K562 (cell line): ENCODE data around the gene SLC12A9. TPM values are rescaled to one million over a fixed set of nuclear protein-coding genes. Genes with fewer than 3 reads are reported as not detected.
A peak's percentile ranks its signal among the peaks of the same experiment; 100 is the strongest.

ENCODE experiments used
- AFF4 ChIP-seq: sonication (generic); formaldehyde crosslinking; IDR thresholded peaks from 2 replicates; pipeline ENCODE4 v1.8.0; 2023; ENCODE audit warnings: mild to moderate bottlenecking, missing genetic modification reagents
- BCOR ChIP-seq: fragments of 450-650 bp; IDR thresholded peaks from 2 replicates; pipeline ENCODE4 v1.6.1; 2016
- BMI1 ChIP-seq: fragments of 150-350 bp; IDR thresholded peaks from 2 replicates; pipeline ENCODE4 v1.6.1; 2014; ENCODE audit warnings: low read length
- ESRRB ChIP-seq: fragments of 250-450 bp; sonication (Bioruptor Pico); IDR thresholded peaks from 2 replicates; pipeline ENCODE4 v1.5.0; 2020; ENCODE audit warnings: mild to moderate bottlenecking, moderate library complexity, borderline replicate concordance
- ETS1 ChIP-seq: conservative IDR thresholded peaks from 2 replicates; pipeline ENCODE4 v1.6.1; 2011; ENCODE audit warnings: low read depth, mild to moderate bottlenecking, low read length; ENCODE audit not compliant: control insufficient read depth
- L3MBTL2 ChIP-seq: fragments of 450-650 bp; IDR thresholded peaks from 2 replicates; pipeline ENCODE4 v1.6.1; 2016; ENCODE audit warnings: mild to moderate bottlenecking, moderate library complexity
- MGA ChIP-seq: fragments of 450-650 bp; IDR thresholded peaks from 2 replicates; pipeline ENCODE4 v1.6.1; 2016; ENCODE audit warnings: mild to moderate bottlenecking, moderate library complexity
- NCOA6 ChIP-seq: fragments of 450-650 bp; IDR thresholded peaks from 2 replicates; pipeline ENCODE4 v1.6.1; 2017; ENCODE audit warnings: mild to moderate bottlenecking
- POLR2B ChIP-seq: fragments of 450-650 bp; IDR thresholded peaks from 2 replicates; pipeline ENCODE4 v1.6.1; 2018; ENCODE audit warnings: low read depth; ENCODE audit not compliant: partially characterized antibody
- SRSF1 ChIP-seq: fragments of 200-400 bp; formaldehyde crosslinking; IDR thresholded peaks from 2 replicates; pipeline ENCODE4 v1.6.1; 2017; ENCODE audit warnings: mild to moderate bottlenecking, low read depth, low read length, moderate library complexity
- TEAD2 ChIP-seq: fragments of 450-650 bp; IDR thresholded peaks from 2 replicates; pipeline ENCODE4 v1.6.1; 2016; ENCODE audit warnings: missing genetic modification characterization, control low read depth, missing compliant biosample characterization
- polyA plus RNA-seq, 8 experiments: library from polyadenylated mRNA; depleted of rRNA in 4 of 8; stranded (reverse) in 5 of 8; unstranded in 3 of 8; fragments of >200 nt; fragmentation: Nextera tagmentation in 2 of 8; fragmentation: Illumina TruSeq in 1 of 8; extraction: Ambion mirVana in 2 of 8; extraction: Trizol in 1 of 8; gene quantifications; 2 replicates each; pipeline versions ENCODE4 v1.2.1 to v1.2.3, GENCODE V29; 2011 to 2014; ENCODE audit warnings: inconsistent platforms in 1 of 8, missing spikeins in 1 of 8
- total RNA-seq, 7 experiments: library from RNA; depleted of rRNA in 6 of 7; stranded (reverse); fragments of >200 nt in 6 of 7; fragmentation: Illumina TruSeq in 2 of 7; extraction: Trizol in 2 of 7; gene quantifications; 2 replicates each; pipeline versions ENCODE4 v1.2.1 to v1.2.3, GENCODE V29; 2011 to 2021; ENCODE audit warnings: low replicate concordance in 1 of 7

Gene SLC12A9
- total and polyA plus RNA-seq, 9 of the 15 experiments (the other 6 are each of a cell fraction or from before 2014, with no cell fraction given) = 0.06 to 20.2 (median 10.7) TPM

GRCh38 chr7:100888988-100889750 is 36.7 kb downstream of the SLC12A9 start, which contains the start of gene UFSP1 (continued):
- TF ChIP-seq ETS1 = peak; percentile 83
- TF ChIP-seq MGA = peak; percentile 98
- no peak for TF ChIP-seq SRSF1
- TF ChIP-seq BMI1 = no peak
- no peak for TF ChIP-seq NCOA6
- peak; percentile 99 for TF ChIP-seq L3MBTL2
- no peak for TF ChIP-seq ESRRB (CRISPR knock-in tag)
- no peak for TF ChIP-seq BCOR
- TF ChIP-seq TEAD2 (tag) = no peak
- no peak; the same call in 1 of the 2 replicates for TF ChIP-seq AFF4 (CRISPR knock-in tag)
- peak; percentile 61 for TF ChIP-seq POLR2B
